Measurements from ENCODE around the gene PTCHD1.

Gene PTCHD1

GRCh38 chrX:23356189-23356588, 21.5 kb downstream of the PTCHD1 start:
- no peak for DNase-seq (ENCODE audit: low read depth in 2 of 2)

GRCh38 chrX:23364416-23364815, 29.8 kb downstream of the PTCHD1 start:
- DNase-seq (ENCODE audit: low read depth in 2 of 2): no peak

- no peak for DNase-seq (ENCODE audit: low read depth in 2 of 2)
Observed at GRCh38 chrX:23365541-23365940, 30.9 kb downstream of the PTCHD1 start.

- DNase-seq (ENCODE audit: low read depth in 2 of 2): no peak
Observed at GRCh38 chrX:23366914-23367313, 32.3 kb downstream of the PTCHD1 start.

GRCh38 chrX:23369027-23369426, 34.4 kb downstream of the PTCHD1 start:
- no peak for DNase-seq (ENCODE audit: low read depth in 2 of 2)

- DNase-seq (ENCODE audit: low read depth in 2 of 2): no peak
Observed at GRCh38 chrX:23372220-23372902, 37.7 kb downstream of the PTCHD1 start.

- DNase-seq (ENCODE audit: low read depth in 2 of 2): no peak
Observed at GRCh38 chrX:23373129-23373804, 38.6 kb downstream of the PTCHD1 start.

- DNase-seq (ENCODE audit: low read depth in 2 of 2): no peak
Observed at GRCh38 chrX:23374291-23374690, 39.6 kb downstream of the PTCHD1 start.

- DNase-seq (ENCODE audit: low read depth in 2 of 2): no peak
Observed at GRCh38 chrX:23376581-23376980, 41.9 kb downstream of the PTCHD1 start.

- no peak for DNase-seq (ENCODE audit: low read depth in 2 of 2)
Observed at GRCh38 chrX:23380581-23380980, 45.9 kb downstream of the PTCHD1 start.

- DNase-seq (ENCODE audit: low read depth in 2 of 2): no peak
Observed at GRCh38 chrX:23381099-23382087, 46.7 kb downstream of the PTCHD1 start.

GRCh38 chrX:23382572-23382971, 47.9 kb downstream of the PTCHD1 start:
- DNase-seq (ENCODE audit: low read depth in 2 of 2): no peak

- DNase-seq (ENCODE audit: low read depth in 2 of 2): no peak
Observed at GRCh38 chrX:23383411-23383810, 48.8 kb downstream of the PTCHD1 start.

- no peak for DNase-seq (ENCODE audit: low read depth in 2 of 2)
Observed at GRCh38 chrX:23385242-23385641, 50.6 kb downstream of the PTCHD1 start.

- DNase-seq (ENCODE audit: low read depth in 2 of 2): no peak
Observed at GRCh38 chrX:23386260-23386659, 51.6 kb downstream of the PTCHD1 start.

- DNase-seq (ENCODE audit: low read depth in 2 of 2): no peak
Observed at GRCh38 chrX:23386726-23387125, 52.1 kb downstream of the PTCHD1 start.

- DNase-seq (ENCODE audit: low read depth in 2 of 2): no peak
Observed at GRCh38 chrX:23387550-23388184, 53.0 kb downstream of the PTCHD1 start.

GRCh38 chrX:23389196-23389792, 54.6 kb downstream of the PTCHD1 start:
- no peak for DNase-seq (ENCODE audit: low read depth in 2 of 2)

- no peak for DNase-seq (ENCODE audit: low read depth in 2 of 2)
Observed at GRCh38 chrX:23390979-23391378, 56.3 kb downstream of the PTCHD1 start.

- DNase-seq (ENCODE audit: low read depth in 2 of 2): no peak
Observed at GRCh38 chrX:23392195-23392594, 57.5 kb downstream of the PTCHD1 start.

GRCh38 chrX:23394421-23394820, 59.8 kb downstream of the PTCHD1 start:
- DNase-seq (ENCODE audit: low read depth in 2 of 2): no peak
